Ectodermal cell (in vitro differentiated cells): ENCODE data around the gene PPP1R15A.

Experiments used
- H3K27ac ChIP-seq: 2 replicates; pipeline ENCODE4 v1.7.0; 2013; ENCODE audit warnings: mild to moderate bottlenecking, low read depth, low read length; ENCODE audit not compliant: insufficient read depth, poor library complexity, severe bottlenecking
- H3K27me3 ChIP-seq: 2 replicates; pipeline ENCODE4 v1.7.0; 2013; ENCODE audit warnings: mild to moderate bottlenecking, low read length; ENCODE audit not compliant: insufficient read depth, control insufficient read depth, poor library complexity, severe bottlenecking
- H3K36me3 ChIP-seq: one replicate; pipeline ENCODE4 v1.7.0; 2013; ENCODE audit warnings: low read length; ENCODE audit not compliant: control insufficient read depth, insufficient read depth
- H3K4me1 ChIP-seq: one replicate; pipeline ENCODE4 v1.7.0; 2013; ENCODE audit warnings: low read length; ENCODE audit not compliant: control insufficient read depth, insufficient read depth
- H3K4me3 ChIP-seq: 2 replicates; pipeline ENCODE4 v1.7.0; 2013; ENCODE audit warnings: low read depth, low read length, control low read depth; ENCODE audit not compliant: insufficient read depth
- H3K9me3 ChIP-seq: 2 replicates; pipeline ENCODE4 v1.7.0; 2013; ENCODE audit warnings: mild to moderate bottlenecking, low read length, moderate library complexity; ENCODE audit not compliant: control insufficient read depth
- WGBS, 2 experiments: methylation state at CpG; one replicate each; pipeline ENCODE4 v1.1.7; 2013; ENCODE audit warnings: missing lambda C conversion rate in 2 of 2; 5-methylcytosine and 5-hydroxymethylcytosine counted together

Gene PPP1R15A

GRCh38 chr19:48925240-48925843 is 53.1 kb downstream of the PPP1R15A start:
- H3K9me3 ChIP-seq, result no peaks in the 10 kb centered on the region
- no peak overlapping the region for H3K27ac ChIP-seq
- no peaks in the 10 kb centered on the region for H3K36me3 ChIP-seq
- no peaks in the 10 kb centered on the region for H3K4me1 ChIP-seq
- WGBS, 2 experiments, result 86 to 88% methylated on average over 11 of the region's 11 CpGs
- H3K4me3 ChIP-seq, result no peak overlapping the region
- no peaks in the 10 kb centered on the region for H3K27me3 ChIP-seq
